Hepatocyte (in vitro differentiated cells): ENCODE data around the gene MB21D2. TPM values are rescaled to one million over a fixed set of nuclear protein-coding genes. Genes with fewer than 3 reads are reported as not detected.

Source experiments
- DNase-seq: peaks from one replicate; pipeline ENCODE4 v3.0.0-alpha.2; 2016; ENCODE audit warnings: low spot score
- H2AFZ ChIP-seq: fragments of 200-600 bp; sonication (generic); 2 replicates; pipeline ENCODE4 v1.6.0; 2016; ENCODE audit warnings: antibody characterized with exemption, mild to moderate bottlenecking
- H3K27ac ChIP-seq: fragments of 200-600 bp; sonication (generic); 2 replicates; pipeline ENCODE4 v1.5.1; 2016; ENCODE audit warnings: mild to moderate bottlenecking
- H3K27me3 ChIP-seq: fragments of 200-600 bp; sonication (generic); 2 replicates; pipeline ENCODE4 v1.6.1; 2016
- H3K36me3 ChIP-seq: fragments of 200-600 bp; sonication (generic); replicated peaks from 2 replicates; pipeline ENCODE4 v1.5.1; 2016; ENCODE audit warnings: low read depth; ENCODE audit not compliant: insufficient read depth
- H3K4me1 ChIP-seq: fragments of 200-600 bp; sonication (generic); 2 replicates; pipeline ENCODE4 v1.5.1; 2016; ENCODE audit warnings: mild to moderate bottlenecking, moderate library complexity; ENCODE audit not compliant: insufficient read depth
- H3K4me2 ChIP-seq: fragments of 200-600 bp; sonication (generic); 2 replicates; pipeline ENCODE4 v1.6.0; 2016
- H3K4me3 ChIP-seq: fragments of 200-600 bp; sonication (generic); 2 replicates; pipeline ENCODE4 v1.5.1; 2016; ENCODE audit warnings: mild to moderate bottlenecking
- H3K79me2 ChIP-seq: fragments of 200-600 bp; sonication (generic); 2 replicates; pipeline ENCODE4 v1.6.0; 2017; ENCODE audit warnings: mild to moderate bottlenecking
- H3K9me2 ChIP-seq: fragments of 200-600 bp; sonication (generic); replicated peaks from 2 replicates; pipeline ENCODE4 v1.6.0; 2017; ENCODE audit warnings: mild to moderate bottlenecking; ENCODE audit not compliant: insufficient read depth
- H3K9me3 ChIP-seq: fragments of 200-600 bp; sonication (generic); 2 replicates; pipeline ENCODE4 v1.5.1; 2016; ENCODE audit warnings: low read depth, mild to moderate bottlenecking
- H4K20me1 ChIP-seq: fragments of 200-600 bp; sonication (generic); 2 replicates; pipeline ENCODE4 v1.6.0; 2016; ENCODE audit warnings: mild to moderate bottlenecking; ENCODE audit not compliant: insufficient read depth, poor library complexity, severe bottlenecking
- EZH2 ChIP-seq: fragments of 200-600 bp; sonication (generic); IDR thresholded peaks from 2 replicates; pipeline ENCODE4 v1.6.1; 2016; ENCODE audit warnings: antibody characterized with exemption, mild to moderate bottlenecking, borderline replicate concordance
- EZH2phosphoT487 ChIP-seq: fragments of 200-600 bp; sonication (generic); IDR thresholded peaks from one replicate; pipeline ENCODE4 v1.6.1; 2018; ENCODE audit warnings: antibody characterized with exemption, mild to moderate bottlenecking, low read depth, moderate library complexity; ENCODE audit not compliant: unreplicated experiment, severe bottlenecking
- WGBS: methylation state at CpG from one replicate; pipeline ENCODE4 v1.1.6; 2016; ENCODE audit warnings: low lambda C conversion rate; ENCODE audit errors: missing lambda C conversion rate; 5-methylcytosine and 5-hydroxymethylcytosine counted together
- polyA plus RNA-seq: library from polyadenylated mRNA; unstranded; fragments of >200 nt; fragmentation: Nextera tagmentation; extraction: Ambion mirVana; gene quantifications from 2 replicates; pipeline ENCODE4 v1.2.1, GENCODE V29; 2016
- total RNA-seq: library from RNA; depleted of rRNA; stranded (reverse); fragments of >200 nt; gene quantifications from 2 replicates; pipeline ENCODE4 v1.2.3, GENCODE V29; 2014
- TF ChIP-seq, protein P1 (sequence below): fragments of 200-600 bp; sonication (generic); IDR thresholded peaks from 2 replicates; pipeline ENCODE4 v1.5.1; 2016; ENCODE audit warnings: antibody characterized with exemption, mild to moderate bottlenecking; ENCODE audit not compliant: poor library complexity

Gene MB21D2
- total and polyA plus RNA-seq, 2 experiments from 2014 or later = 9.1 to 22.1 TPM

DNA sequence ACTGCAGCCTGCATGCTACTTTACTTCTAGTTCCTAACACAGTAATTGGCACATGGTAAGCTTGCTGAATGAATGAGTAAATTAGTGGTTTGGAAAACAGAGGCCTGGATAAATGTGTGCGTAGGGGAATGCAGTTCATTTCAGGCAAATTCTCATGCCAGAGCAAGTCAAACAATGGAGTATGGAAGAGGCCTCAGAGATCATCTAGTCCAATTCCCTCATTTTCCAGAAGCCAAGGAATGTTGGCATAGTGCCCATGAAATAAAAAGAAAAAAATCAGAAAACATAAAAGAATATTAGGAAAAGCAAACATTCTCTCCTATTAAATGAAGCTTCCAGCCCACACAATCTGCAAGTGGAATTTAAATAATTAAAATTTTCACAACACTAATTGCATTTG, 92.4 kb downstream of the MB21D2 start:
- H3K4me2 ChIP-seq = no peak overlapping the region
- H3K4me3 ChIP-seq = no peak overlapping the region
- no peaks in the 10 kb centered on the region for H3K9me3 ChIP-seq
- H4K20me1 ChIP-seq = no peaks in the 10 kb centered on the region
- no peaks in the 10 kb centered on the region for H3K36me3 ChIP-seq
- H3K27me3 ChIP-seq = no peaks in the 10 kb centered on the region
- peaks cover 8% of the 10 kb centered on the region for H3K4me1 ChIP-seq
- peaks cover 54% of the 10 kb centered on the region for H3K79me2 ChIP-seq
- no peak for DNase-seq
- no peak overlapping the region for H3K27ac ChIP-seq
- 100% methylated on average over 1 of the region's 1 CpG for WGBS
- H2AFZ ChIP-seq = no peak overlapping the region
- TF ChIP-seq EZH2phosphoT487 (no peak), EZH2 (no peak)
- TF ChIP-seq, protein P1, sequence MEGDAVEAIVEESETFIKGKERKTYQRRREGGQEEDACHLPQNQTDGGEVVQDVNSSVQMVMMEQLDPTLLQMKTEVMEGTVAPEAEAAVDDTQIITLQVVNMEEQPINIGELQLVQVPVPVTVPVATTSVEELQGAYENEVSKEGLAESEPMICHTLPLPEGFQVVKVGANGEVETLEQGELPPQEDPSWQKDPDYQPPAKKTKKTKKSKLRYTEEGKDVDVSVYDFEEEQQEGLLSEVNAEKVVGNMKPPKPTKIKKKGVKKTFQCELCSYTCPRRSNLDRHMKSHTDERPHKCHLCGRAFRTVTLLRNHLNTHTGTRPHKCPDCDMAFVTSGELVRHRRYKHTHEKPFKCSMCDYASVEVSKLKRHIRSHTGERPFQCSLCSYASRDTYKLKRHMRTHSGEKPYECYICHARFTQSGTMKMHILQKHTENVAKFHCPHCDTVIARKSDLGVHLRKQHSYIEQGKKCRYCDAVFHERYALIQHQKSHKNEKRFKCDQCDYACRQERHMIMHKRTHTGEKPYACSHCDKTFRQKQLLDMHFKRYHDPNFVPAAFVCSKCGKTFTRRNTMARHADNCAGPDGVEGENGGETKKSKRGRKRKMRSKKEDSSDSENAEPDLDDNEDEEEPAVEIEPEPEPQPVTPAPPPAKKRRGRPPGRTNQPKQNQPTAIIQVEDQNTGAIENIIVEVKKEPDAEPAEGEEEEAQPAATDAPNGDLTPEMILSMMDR = no peak
- H3K9me2 ChIP-seq = no peaks in the 10 kb centered on the region

DNA sequence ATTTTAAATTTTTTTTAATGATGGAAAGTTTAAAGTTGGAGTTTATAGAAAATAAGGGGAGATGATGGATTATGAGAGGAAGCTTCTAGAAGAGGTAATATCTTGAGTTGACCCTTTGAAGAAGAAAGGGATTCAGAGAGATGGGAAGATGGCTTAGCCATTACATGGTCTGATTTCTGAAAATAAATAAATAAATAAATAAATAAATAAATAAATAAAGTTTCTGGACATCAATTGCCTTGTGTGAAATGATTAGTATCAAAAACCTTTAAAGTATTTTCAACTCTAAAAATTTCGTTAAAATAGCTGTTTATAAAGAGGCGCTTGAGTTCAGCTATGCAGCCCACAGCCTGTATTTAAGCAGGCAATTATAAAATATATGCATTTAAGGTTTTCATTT, 93.3 kb downstream of the MB21D2 start:
- H3K27ac ChIP-seq = no peak overlapping the region
- TF ChIP-seq, protein P1 = no peak
- TF ChIP-seq EZH2 = no peak
- no peak for TF ChIP-seq EZH2phosphoT487
- no peaks in the 10 kb centered on the region for H3K36me3 ChIP-seq
- H3K4me3 ChIP-seq = no peak overlapping the region
- DNase-seq = no peak
- 92% methylated on average over 2 of the region's 2 CpGs for WGBS
- H3K4me1 ChIP-seq = peaks cover 14% of the 10 kb centered on the region
- no peaks in the 10 kb centered on the region for H3K27me3 ChIP-seq
- H3K9me3 ChIP-seq = no peaks in the 10 kb centered on the region
- H3K4me2 ChIP-seq = no peak overlapping the region
- H2AFZ ChIP-seq = no peak overlapping the region
- no peaks in the 10 kb centered on the region for H4K20me1 ChIP-seq
- no peaks in the 10 kb centered on the region for H3K9me2 ChIP-seq
- peaks cover 47% of the 10 kb centered on the region for H3K79me2 ChIP-seq

DNA sequence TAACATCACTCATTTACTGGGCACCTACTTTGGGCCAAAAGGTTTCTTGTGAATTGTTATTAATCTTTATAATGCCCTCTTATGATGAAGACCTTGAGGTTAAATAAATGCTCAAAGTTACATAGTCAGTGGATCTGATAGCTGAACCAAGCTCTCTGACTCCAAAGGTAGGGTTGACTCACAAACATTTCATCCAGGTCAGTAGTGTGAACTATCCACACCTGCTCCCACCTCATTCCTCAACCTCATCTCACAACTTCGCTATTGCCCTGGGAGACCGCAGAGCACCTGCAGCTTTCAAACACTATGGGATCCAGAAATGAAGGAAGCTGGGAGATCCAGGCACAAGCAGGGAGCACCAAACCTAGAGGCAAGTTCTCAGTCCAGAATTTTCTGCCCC, 96.5 kb downstream of the MB21D2 start:
- no peaks in the 10 kb centered on the region for H3K27me3 ChIP-seq
- H3K4me2 ChIP-seq = no peak overlapping the region
- peaks cover 53% of the 10 kb centered on the region for H3K79me2 ChIP-seq
- H3K9me3 ChIP-seq = no peaks in the 10 kb centered on the region
- TF ChIP-seq, protein P1 = no peak
- TF ChIP-seq EZH2 (no peak), EZH2phosphoT487 (no peak)
- no peaks in the 10 kb centered on the region for H3K36me3 ChIP-seq
- no peaks in the 10 kb centered on the region for H4K20me1 ChIP-seq
- WGBS = 98% methylated on average over 2 of the region's 2 CpGs
- peaks cover 35% of the 10 kb centered on the region for H3K4me1 ChIP-seq
- no peak overlapping the region for H3K4me3 ChIP-seq
- H3K9me2 ChIP-seq = no peaks in the 10 kb centered on the region
- H2AFZ ChIP-seq = no peak overlapping the region
- H3K27ac ChIP-seq = peak overlapping the region; percentile 18
- DNase-seq = no peak

DNA sequence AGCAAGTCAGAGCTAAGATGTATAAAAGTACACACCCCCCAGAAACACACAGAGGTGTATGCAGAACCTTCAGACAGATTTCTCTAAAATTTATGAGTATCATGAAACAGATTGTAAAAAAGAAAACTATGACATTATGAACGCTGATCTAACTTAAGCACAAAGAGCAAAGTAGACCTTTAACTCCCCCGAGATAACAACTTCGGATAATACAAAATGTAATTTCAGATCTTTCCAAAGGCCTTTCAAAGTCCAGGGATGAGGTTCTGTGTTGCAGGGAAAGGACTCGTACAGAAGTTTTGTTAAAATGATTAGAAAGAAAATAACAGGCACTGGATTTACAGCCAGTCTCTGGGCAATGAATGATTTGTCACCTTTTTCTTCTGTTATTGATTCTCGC, 97.5 kb downstream of the MB21D2 start:
- no peak for DNase-seq
- no peak overlapping the region for H2AFZ ChIP-seq
- H3K27ac ChIP-seq = peak overlapping the region; percentile 64
- no peaks in the 10 kb centered on the region for H3K9me3 ChIP-seq
- H3K4me3 ChIP-seq = no peak overlapping the region
- H3K9me2 ChIP-seq = no peaks in the 10 kb centered on the region
- peaks cover 35% of the 10 kb centered on the region for H3K4me1 ChIP-seq
- H3K79me2 ChIP-seq = peaks cover 57% of the 10 kb centered on the region
- TF ChIP-seq, protein P1 = no peak
- TF ChIP-seq EZH2phosphoT487 = no peak
- TF ChIP-seq EZH2 = no peak
- no peaks in the 10 kb centered on the region for H3K27me3 ChIP-seq
- WGBS = 60% methylated on average over 5 of the region's 5 CpGs
- no peaks in the 10 kb centered on the region for H4K20me1 ChIP-seq
- H3K36me3 ChIP-seq = no peaks in the 10 kb centered on the region
- peak overlapping the region; percentile 25 for H3K4me2 ChIP-seq
